GM18951 (cell line): ENCODE data around the gene ADAMTS10.
"Not testable (repeated sequence)": the region's sequence is repeated elsewhere in the genome, so short reads cannot be mapped to it uniquely, and the experiment has no call there.

Experiments used
- POLR2A ChIP-seq: IDR thresholded peaks from 4 replicates; pipeline ENCODE4 v1.6.1; 2011; ENCODE audit warnings: mild to moderate bottlenecking; ENCODE audit not compliant: insufficient read length, insufficient read depth; ENCODE audit errors: extremely low read depth
- in situ Hi-C: fragments of 300-500 bp; cut with MboI; formaldehyde crosslinking; loops from one replicate; pipeline ENCODE4 v1.12.0; 2022; ENCODE audit warnings: low sequenced_read_pairs, mixed read lengths, inconsistent platforms; ENCODE audit not compliant: unreplicated experiment

Gene ADAMTS10

DNA sequence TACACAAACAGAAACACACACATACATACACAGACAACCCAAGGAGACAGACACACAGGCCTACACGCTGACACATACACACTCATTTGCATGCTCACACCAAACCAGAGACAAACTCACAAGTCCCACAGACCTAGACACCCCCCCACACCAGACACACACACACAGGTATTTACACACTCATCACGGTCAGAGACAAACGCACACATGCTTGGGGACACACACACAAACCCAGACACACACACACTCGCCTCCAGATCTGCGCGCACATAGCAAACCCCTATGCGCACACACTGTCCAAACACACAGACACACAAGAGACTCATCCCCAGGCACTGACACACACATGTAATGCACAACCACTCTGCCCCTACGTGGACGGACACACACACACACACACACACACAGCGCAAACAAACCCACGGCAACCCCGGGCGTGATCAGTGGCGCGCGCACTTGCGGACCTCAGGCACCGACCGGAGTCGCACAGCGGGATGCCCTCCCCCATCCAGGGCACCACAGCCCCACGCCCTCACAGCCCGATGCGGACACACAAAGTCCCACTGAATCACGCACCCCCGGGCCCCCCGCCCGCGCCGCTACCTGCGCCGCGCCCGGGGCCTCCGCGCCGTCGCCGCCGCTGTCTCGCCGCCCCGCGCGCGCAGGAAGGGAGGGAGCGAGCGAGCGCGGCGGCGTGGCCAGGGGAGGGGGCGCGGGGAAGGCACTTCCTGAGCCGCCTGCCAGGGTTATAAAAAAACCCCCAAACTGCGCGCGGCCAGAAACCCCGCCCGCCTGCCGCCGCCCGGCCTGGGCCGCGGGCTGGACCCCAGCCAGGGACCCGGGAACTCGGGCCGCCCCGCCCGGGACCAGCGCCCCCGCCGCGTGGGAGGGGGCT lies at the start of gene ADAMTS10:
ADAMTS10 (minus strand) TSS at position 675 of the 895 bp plus-strand sequence. CDS start 5,005 bp downstream, outside the sequence.
- in situ Hi-C loops: no loop called here
- no peak for TF ChIP-seq POLR2A

DNA sequence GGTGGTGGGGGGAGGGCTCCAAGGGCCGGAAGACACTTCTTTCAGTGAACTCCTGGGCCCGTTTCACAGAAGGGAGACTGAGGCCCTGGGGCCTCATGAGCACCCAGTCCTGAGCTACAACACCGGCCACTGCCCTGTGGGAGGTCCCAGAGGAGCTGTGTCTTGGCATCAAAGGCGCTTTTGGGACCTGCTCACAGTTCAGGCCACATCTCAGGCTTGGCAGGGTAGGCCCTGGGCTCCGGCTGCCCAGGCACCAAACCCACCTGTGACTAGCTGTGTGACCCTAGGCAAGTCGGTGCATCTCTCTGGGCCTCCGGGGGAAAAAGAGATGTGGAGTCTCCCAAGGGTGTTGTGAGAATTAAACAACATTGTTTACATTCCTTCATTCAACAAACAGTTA lies 49.4 kb upstream of the ADAMTS10 start:
- in situ Hi-C loops: no loop called here
- TF ChIP-seq POLR2A: no peak

DNA sequence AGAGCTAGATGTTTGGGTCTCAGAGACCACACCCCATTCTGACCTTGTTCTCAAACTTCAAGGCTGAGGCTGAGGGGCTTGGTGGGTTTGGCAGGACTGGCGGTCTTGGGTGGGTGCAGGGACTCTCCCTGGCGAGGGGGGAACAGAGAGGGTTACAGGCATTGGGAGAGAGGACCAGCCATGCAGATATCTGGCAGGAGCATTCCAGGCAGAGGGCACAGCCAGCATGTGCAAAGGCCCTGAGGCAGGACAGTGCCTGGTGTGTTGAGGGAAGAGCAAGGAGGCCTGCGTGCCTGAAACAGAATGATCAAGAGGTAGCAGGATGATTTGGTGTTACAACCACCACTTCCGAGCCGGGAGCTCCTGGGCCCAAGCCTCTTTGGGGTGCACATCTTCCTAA lies 47.4 kb upstream of the ADAMTS10 start:
- in situ Hi-C loops: no loop called here
- no peak for TF ChIP-seq POLR2A

DNA sequence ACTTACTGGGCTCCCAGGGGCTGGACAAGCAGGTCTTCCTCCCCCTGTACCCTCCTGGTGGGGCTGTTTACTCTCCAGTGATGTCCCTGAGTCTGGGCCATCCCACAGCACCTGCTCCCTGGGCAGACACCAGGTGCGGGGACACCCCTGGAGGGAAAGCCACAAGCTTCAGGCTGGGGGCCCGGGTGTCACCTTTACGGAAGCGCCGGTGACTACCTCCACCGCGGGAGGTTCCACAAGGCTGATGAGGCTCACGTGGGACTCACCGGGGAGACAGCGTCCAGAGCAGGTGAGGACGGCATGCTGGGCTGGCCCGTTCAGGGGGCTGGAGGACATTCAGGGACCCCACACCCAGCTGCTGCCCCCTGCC lies 44.8 kb upstream of the ADAMTS10 start:
- TF ChIP-seq POLR2A: no peak
- in situ Hi-C loops: no loop called here

DNA sequence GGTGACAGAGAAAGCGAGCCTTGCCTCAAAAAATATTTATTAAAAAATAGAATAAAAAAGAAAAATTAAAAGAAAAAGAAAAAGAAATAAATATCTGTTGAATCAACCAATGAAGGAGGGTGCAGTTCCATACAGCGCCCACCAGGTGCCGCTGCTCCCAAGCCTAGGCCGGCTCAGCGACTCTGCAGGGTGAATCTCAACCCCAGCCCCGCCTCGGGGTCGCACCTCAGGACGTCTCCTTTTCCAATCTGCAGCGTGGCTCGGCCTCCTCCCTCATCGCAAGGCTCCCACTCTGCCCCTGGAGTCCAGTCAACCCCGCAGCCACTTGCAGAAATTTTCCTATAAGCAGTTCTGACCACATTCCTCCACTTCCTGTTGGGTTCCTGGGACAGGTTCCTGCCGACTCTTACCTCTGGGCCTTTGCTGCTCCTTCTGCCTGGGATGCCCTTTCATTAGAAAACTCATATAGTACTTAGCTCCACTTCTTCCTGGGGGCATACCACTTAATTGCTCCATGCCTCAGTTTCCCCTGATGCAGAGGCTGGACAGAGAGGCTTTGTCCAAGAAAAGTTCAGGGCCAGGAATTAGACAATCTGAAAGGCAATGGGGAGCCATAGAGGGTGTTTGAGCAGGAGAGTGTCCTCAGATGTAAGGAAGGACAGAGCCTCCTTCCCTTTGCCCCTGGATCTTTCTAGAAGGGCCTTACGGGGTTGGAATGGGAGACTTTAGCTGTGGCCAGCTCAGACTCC lies 44.2 kb upstream of the ADAMTS10 start:
- in situ Hi-C loops: no loop called here

DNA sequence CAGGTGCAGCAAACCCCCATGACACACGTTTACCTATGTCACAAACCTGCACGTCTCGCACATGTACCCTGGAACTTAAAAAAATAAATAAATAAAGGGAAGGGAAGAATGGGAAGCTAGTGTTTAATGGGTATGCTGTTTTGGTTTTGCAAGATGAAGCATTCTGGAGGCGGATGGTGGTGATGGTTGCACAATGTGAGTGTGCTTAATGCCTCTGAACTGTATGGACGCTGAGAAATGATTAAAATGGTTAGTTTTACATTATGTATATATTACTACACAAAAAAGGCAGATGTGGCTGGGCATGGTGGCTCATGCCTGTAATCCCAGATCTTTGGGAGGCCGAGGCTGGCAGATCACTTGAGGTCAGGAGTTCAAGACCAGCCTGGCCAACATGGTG lies 37.7 kb upstream of the ADAMTS10 start:
- no peak for TF ChIP-seq POLR2A
- in situ Hi-C loops: no loop called here

More for the DNA sequence above, 44.2 kb upstream of the ADAMTS10 start:
- TF ChIP-seq POLR2A: no peak

DNA sequence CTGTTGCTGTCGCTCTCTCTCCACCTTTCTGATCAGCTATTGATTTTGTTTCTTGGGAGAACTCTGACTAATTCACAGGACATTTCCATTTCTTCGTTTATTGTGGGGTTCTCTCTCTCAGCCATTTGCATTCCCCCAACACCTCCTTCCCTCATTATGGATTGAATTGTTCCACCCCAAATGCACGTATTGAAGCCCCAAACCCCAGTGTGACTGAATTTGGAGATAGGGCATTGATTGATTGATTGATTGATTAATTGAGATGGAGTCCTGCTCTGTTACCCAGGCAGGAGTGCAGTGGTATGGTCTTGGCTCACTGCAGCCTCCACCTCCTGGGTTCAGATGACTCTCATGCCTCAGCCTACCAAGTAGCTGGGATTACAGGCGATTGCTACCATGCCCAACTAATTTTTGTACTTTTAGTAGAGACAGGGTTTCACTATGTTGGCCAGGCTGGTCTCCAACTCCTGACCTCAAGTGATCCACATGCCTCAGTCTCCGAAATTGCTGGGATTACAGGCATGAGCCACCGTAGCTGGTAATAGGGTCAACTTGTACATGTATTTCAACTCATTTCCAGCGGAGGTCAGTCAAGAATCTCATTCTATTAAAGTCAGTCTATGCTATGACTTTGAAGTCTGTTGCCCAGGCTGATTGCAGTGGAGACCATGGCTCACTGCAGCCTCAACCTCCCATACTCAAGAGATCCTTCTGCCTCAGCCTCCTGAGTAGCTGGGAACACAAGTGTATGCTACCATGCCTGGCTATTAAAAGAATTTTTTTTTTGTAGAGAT lies 33.5 kb upstream of the ADAMTS10 start:
- in situ Hi-C loops: no loop called here
- TF ChIP-seq POLR2A: no peak

DNA sequence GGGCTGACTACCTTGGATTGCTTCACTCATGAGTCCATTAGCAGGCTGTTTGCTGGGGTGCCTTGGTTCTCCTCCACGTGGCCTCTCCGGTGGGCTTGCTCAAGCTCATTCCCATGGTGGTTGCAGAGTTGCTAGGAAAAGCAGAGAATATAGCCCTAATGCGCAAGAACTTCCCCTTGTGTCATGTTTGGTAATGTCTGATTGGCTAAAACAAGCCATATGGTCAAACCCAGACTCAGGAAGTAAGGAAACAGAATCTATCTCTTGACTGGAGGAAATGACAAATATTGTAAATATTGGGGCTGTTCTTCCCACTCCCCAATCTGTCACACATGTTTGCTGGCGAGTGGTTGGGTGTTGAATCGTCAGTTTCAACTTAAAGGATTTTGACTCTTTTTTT lies 32.0 kb upstream of the ADAMTS10 start:
- in situ Hi-C loops: no loop called here
- no peak for TF ChIP-seq POLR2A

DNA sequence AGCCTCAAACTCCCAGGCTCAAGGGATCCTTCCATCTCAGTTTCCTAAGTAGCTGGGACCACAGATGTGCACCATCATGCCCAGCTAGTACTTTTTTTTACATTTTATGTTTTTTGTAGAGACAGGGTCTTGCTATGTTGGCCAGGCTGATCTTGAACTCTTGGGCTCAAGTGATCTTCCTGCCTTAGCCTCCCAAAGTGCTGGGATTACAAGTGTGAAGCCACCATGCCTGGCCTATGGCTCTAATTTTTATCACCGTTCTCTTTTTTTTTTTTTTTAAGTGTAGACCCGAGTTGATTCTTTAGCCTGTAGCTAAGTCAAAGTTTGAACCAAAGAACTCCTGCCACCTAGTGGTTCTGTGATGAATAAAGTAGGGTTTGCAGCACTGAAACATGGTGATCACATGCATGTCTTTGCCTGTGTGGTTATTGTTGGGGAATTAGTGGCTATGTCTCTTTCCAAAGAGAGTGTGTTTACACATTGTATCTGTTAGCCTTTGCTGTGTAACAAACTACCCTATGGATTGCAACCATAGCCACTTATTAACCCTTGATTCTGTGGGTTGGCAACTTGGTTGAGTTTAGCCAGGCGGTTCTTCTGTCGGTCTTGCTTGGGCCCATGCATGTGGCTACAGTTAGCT lies 31.5 kb upstream of the ADAMTS10 start:
- in situ Hi-C loops: no loop called here

DNA sequence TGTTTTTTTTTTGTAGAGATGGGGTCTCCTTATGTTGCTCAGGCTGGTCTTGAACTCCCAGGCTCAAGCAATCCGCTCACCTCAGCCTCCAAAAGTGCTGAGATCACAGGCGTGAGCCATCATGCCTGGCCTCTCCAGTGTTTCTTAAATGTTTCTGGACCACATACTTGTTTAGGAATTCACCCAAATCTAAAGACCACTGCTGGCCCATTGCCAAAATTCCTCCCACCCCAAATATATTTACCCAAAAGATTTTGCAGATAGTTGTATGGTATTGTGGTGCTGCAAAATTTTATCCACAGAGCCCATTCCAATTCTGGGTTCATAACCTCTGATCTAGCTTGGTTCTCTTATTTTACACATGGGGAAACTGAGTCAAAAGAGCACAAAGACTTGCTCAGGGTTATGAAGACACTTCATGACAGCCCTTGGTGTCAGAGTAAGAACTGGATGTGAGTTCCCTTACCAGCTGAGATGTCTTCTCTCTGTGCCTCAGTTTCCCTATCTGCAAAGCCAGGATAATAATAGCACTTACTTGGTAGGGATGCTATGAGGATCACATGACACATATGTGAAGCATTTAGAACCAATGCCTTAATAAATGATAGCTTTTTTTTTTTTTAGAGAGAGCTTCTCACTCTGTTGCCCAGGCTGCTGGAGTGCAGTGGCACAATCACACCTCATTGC lies 30.8 kb upstream of the ADAMTS10 start:
- TF ChIP-seq POLR2A: no peak
- in situ Hi-C loops: no loop called here

More for the DNA sequence above, 31.5 kb upstream of the ADAMTS10 start:
- no peak for TF ChIP-seq POLR2A

DNA sequence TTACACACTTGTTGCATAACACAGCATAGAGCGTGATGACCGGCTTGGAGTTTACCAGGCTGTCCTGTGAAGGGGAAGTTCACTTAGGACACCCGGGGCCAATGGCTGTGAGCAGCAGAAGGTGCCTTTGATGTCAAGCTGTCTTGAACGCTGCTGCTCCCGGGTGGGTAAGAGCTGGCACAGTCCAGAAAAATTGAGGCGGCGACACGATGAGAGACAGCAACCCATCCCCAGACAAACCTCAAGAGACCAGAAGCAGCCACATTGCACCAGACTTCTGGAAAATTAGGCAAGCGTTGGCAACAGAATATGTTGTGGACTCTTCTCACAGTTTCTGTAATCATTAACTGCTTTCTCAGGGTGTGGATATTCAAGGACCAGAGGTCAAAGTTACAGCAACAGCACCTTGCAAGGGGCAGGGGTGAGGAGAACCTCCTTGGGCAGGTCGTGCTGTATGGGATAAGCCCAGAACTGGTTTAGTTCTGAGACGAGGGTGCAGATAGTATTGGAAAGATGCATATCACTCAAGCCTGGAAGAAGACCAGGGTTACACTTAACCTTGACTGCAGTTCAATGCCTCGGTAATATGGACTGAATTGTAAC lies 30.0 kb upstream of the ADAMTS10 start:
- in situ Hi-C loops: no loop called here
- TF ChIP-seq POLR2A: no peak

DNA sequence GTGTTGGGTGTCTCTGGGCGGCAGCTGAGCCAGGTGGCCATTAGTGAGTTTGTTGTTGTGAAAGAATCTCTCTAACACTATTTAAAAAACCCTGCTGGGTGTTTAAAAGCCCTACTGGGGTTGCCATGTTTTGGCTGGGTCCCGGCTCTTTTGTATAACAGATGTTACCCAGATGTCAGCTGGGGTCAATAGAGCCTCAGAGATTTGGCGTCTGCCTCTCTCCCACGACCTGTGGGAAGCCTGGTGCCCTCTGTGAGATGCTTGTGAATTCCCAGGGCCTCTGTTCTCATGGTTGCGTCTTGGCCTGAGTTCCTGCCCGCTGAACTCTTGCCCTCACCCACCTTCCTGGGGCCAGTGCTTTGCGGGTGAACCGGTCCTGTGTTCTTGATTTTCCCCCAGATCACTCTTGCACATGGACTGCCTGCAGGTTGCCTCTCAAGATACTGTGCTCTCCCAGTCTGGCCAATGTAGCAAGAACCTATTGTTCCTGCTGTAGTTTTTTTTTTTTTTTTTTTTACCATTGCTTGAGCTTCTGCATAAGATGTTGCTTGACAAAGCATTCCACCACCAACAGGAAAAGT lies 29.4 kb upstream of the ADAMTS10 start:
- TF ChIP-seq POLR2A: no peak
- in situ Hi-C loops: no loop called here

DNA sequence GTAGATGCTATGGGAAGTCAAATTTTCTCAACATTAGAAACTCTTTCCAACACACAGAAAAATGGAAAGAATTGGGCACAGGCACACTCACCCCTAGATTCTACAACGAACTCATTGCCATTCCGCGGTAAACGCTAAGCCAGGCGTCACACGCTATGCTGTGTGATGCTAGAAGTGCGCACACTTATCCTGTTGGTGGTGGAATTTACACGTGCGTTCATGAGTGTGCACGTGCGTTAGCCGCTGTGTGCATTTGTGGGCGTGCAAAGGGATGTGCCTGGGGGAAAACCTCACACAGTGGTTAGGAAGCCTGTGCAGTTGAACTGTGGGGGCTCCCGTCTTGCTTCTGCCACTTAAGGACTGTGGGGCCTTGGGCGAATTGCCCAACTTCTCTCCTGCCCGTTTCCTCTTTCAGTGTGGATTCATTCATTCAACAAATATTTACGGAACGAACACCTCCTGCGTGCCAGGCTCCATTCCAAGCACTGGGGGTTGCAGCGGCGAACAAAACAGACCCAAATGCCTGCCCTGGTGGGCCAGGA lies 27.6 kb upstream of the ADAMTS10 start:
- no peak for TF ChIP-seq POLR2A
- in situ Hi-C loops: no loop called here

DNA sequence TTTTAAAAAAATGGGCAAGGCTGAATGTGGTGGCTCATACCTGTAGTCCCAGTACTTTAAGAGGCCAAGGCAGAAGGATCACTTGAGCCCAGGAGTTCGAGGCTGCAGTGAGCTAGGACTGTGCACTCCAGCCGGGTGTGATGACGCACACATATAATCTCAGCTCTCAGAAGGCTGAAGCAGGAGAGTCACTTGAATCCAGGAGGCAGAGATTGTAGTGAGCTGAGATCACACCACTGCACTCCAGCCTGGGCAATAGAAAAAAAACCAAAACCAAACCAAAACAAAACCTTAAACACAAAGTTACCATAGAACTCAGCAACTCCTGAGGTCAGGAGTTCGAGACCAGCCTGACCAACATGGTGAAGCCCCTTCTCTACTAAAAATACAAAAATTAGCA lies 26.6 kb upstream of the ADAMTS10 start:
- in situ Hi-C loops: not testable (repeated sequence)
